ENCODE measurements around the gene CEP350. TPM values are rescaled to one million over a fixed set of nuclear protein-coding genes. Genes with fewer than 3 reads are reported as not detected.

CEP350 gene
- total RNA-seq, 1 experiment from 2014 or later: 27.6 TPM

- Histone ChIP-seq H4K20me1 (ENCODE audit: insufficient read depth) (no peaks in the 10 kb centered on the region), H3K9me2 (ENCODE audit: insufficient read depth) (no peaks in the 10 kb centered on the region), H3K79me2 (ENCODE audit: insufficient read depth, low read length) (peaks cover 31% of the 10 kb centered on the region), H2AFZ (ENCODE audit: low read depth, low read length, poor library complexity, severe bottlenecking) (no peak overlapping the region), H3K36me3 (ENCODE audit: control insufficient read depth in 1 of 2, insufficient read depth in 2 of 2, low read length in 2 of 2) (no peaks in the 10 kb centered on the region), H3K4me3 (replicated peaks in 1 of 2; ENCODE audit: low read depth in 1 of 2, low read length in 2 of 2) (no peak overlapping the region), H3K9ac (ENCODE audit: low read length) (no peak overlapping the region), H3K27me3 (ENCODE audit: insufficient read depth, low read length) (no peaks in the 10 kb centered on the region), H3K9me3 (ENCODE audit: control insufficient read depth in 1 of 2, insufficient read depth in 1 of 2, low read depth in 1 of 2, low read length in 2 of 2) (no peaks in the 10 kb centered on the region), H3K4me2 (ENCODE audit: low read length) (no peak overlapping the region), H3K27ac (ENCODE audit: low read depth, low read length) (no peak overlapping the region), H3K4me1 (ENCODE audit: control insufficient read depth in 1 of 2, insufficient read depth in 2 of 2, low read length in 2 of 2) (peaks cover 14 to 17% of the 10 kb centered on the region in 2 experiments)
- ATAC-seq (no peak), DNase-seq (ENCODE audit: low read depth, low spot score) (no peak)
- intact Hi-C loops (cut with micrococcal nuclease): no loop called here
- POLR2A ChIA-PET: no interaction called here
- CTCF ChIA-PET: no interaction called here
- TF ChIP-seq ATF3 (IDR thresholded peaks at IDR 0.05): no peak
- TF ChIP-seq TCF7L2 (IDR thresholded peaks at IDR 0.05; ENCODE audit: borderline replicate concordance, extremely low read depth, insufficient read depth, insufficient read length): no peak
- TF ChIP-seq EZH2 (IDR thresholded peaks at IDR 0.05): no peak
- no peak for TF ChIP-seq RAD21 (IDR thresholded peaks at IDR 0.05; ENCODE audit: low read depth)
- TF ChIP-seq POLR2A (IDR thresholded peaks at IDR 0.05; ENCODE audit: borderline replicate concordance, extremely low read depth, insufficient read depth, insufficient read length): no peak
- TF ChIP-seq ZBTB33 (IDR thresholded peaks at IDR 0.05; ENCODE audit: extremely low read depth, insufficient replicate concordance, low read length): no peak
- TF ChIP-seq EZH2phosphoT487 (IDR thresholded peaks at IDR 0.05; ENCODE audit: borderline replicate concordance): no peak
- no peak for TF ChIP-seq CEBPB (IDR thresholded peaks at IDR 0.05; ENCODE audit: low read depth)
- no peak for TF ChIP-seq ZNF274 (IDR thresholded peaks at IDR 0.05; ENCODE audit: low read depth, low read length)
- no TSS peak for BruUV-seq (replicated peaks)
- RAD21 ChIA-PET (ENCODE audit: low non-redundant PET in 1 of 2, low total read pairs in 2 of 2, uncharacterized antibody in 2 of 2, unreplicated experiment in 2 of 2): no interaction called here
These were observed 208.4 kb downstream of the CEP350 start for GRCh38 chr1:180163041-180163440.

Other genes starting within 250 kb of the CEP350 start
- gene FAM163A, start 211.5 kb upstream of the CEP350 start, total RNA-seq (2021; ENCODE audit: unreplicated experiment): not detected
- gene TOR1AIP2, start 77.0 kb upstream of the CEP350 start, total RNA-seq (2021; ENCODE audit: unreplicated experiment): 106 TPM
- gene TOR1AIP1, start 72.5 kb upstream of the CEP350 start, total RNA-seq (2021; ENCODE audit: unreplicated experiment): 30.5 TPM
- gene QSOX1, start 200.1 kb downstream of the CEP350 start, total RNA-seq (2021; ENCODE audit: unreplicated experiment): 89.2 TPM

All from HCT116 (cell line).